Head of caudate nucleus (tissue), 42 donors: ENCODE results near the gene MAST1.

Experiments
- DNase-seq, 42 donors: peaks; one replicate each; pipeline versions ENCODE4 v3.0.0 to v3.0.0-alpha.2; 2020 to 2021; ENCODE audit warnings: mixed read lengths in 7 of 42
- intact Hi-C: fragments of 100-400 bp; cut with DNase I; formaldehyde crosslinking; loops from one replicate; pipeline ENCODE4 v1.15.0; 2022

The MAST1 gene

DNA sequence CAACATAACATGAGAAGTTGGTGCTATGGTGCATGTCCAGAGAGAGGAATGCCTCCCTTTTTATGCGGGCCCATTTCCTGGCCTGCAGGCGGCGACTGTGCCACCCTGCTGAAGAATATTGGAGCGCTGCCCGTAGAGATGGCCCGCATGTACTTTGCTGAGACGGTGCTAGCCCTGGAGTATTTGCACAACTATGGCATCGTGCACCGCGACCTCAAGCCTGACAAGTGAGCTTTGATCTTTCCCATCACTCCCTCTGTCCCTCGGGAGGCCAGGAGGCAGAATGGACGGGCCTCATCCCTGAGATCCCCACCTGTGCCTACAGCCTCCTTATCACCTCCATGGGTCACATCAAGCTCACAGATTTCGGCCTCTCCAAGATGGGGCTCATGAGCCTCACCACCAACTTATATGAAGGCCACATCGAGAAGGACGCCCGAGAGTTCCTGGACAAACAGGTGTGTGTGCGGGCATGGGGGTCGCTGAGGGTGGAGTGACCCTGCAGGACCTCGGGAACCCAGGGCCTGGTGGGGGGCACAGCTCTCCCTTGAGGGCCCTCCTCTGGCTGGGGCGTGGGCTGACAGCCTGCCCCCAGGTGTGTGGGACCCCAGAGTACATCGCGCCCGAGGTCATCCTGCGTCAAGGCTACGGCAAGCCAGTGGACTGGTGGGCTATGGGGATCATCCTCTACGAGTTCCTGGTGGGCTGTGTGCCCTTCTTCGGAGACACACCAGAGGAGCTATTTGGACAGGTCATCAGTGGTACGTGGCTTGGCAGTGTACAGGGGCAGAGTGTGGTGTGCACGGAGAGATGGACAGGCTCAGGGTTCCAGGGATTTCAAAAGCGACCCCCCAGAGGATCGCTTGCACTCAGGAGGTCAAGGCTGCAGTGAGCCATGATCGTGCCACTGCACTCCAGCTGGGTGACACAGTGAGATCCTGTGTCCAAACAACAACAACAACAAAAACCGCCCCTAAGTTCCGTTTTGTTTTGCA lies 26.7 kb downstream of the MAST1 start:
- intact Hi-C loops = no loop called here
- DNase-seq = no peak

DNA sequence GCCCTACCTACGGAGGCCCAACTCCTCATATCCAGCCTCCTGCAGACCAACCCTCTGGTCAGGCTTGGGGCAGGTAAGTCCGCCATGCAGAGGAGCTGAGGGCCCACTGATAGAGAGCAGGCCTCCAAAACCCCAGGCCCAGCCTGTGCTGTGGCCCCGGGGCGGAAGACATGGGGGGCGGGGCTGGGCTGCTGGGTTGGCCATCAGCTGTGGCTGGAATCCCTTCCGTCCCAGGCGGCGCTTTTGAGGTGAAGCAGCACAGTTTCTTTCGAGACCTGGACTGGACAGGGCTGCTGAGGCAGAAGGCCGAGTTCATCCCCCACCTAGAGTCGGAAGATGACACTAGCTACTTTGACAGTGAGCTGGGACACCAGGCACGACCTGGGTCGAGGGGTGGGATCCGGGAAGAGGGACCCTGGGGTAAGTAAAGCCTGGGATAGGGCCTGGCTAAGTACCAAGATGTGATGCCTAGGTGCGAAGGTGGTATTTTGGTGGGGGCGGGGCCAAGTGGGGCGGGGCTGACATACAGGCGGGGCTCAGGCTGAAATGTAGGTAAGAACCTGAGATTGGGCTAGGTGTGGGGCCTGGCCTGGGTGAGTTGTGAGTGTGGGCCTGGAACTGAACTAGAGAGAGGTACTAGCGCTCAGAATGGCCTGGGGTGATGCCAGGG lies 27.6 kb downstream of the MAST1 start:
- intact Hi-C loops = no loop called here
- DNase-seq = no peak

DNA sequence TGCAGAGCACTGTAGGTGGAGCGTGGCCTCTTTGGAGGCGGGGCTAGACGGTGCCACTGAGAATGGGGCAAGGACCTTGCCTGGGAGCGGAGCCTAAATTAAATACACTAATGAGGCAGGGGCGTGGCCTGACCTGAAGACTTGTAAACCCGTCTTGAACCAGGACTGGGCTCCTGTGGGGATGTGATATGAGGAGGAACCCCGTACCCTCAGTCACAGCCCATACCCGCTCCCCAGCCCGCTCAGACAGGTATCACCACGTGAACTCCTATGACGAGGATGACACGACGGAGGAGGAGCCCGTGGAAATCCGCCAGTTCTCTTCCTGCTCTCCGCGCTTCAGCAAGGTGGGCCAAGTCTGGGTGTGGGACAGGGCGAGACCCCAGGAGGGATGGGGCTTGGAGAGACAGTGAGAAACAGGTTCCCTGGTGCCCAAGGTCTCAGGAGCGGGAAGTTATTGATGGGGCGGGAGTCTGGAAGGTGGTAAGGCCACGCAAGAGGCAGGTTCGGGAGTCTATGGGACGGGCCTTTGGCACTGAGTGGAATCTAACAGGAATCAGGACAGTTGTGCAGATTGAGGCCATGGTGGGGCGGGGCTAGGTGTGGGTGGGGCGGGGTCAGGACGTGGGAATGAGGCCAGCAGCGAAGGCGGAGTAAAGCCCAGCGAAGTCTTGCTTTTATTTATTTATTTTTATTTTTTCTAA lies 28.3 kb downstream of the MAST1 start:
- intact Hi-C loops = no loop called here
- DNase-seq = no peak

DNA sequence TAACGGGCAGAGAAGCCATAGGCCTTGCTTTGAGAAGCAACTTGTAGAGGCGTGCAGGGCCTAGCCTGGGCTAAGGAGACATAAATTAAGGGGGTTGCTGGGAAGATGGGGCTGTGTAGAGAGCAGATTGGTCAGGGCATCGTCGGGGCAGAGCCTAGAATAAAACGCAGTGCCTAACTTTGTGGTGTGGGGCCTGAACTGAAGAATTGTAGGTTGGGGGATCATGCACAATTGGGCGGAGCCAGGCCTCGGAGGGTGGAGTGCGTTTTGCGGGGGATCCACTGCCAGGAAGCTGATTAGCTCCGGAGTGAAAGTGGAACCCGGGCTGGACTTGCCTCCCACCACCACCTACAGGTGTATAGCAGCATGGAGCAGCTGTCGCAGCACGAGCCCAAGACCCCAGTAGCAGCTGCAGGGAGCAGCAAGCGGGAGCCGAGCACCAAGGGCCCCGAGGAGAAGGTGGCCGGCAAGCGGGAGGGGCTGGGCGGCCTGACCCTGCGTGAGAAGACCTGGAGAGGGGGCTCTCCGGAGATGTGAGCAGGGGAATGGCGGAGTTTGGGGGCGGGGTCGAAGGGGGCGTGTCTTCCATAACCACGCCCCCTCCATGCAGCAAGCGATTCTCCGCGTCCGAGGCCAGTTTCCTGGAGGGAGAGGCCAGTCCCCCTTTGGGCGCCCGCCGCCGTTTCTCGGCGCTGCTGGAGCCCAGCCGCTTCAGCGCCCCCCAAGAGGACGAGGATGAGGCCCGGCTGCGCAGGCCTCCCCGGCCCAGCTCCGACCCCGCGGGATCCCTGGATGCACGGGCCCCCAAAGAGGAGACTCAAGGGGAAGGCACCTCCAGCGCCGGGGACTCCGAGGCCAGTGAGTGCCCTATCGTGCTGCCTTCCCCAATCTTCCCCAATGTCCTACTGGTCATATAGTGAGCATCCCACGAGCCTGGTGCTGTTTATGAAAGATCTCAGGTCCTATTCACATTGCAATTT lies 29.1 kb downstream of the MAST1 start:
- intact Hi-C loops = no loop called here
- DNase-seq = peak in 17 of 42 donors; percentile 16 to 60 (median 42)

DNA sequence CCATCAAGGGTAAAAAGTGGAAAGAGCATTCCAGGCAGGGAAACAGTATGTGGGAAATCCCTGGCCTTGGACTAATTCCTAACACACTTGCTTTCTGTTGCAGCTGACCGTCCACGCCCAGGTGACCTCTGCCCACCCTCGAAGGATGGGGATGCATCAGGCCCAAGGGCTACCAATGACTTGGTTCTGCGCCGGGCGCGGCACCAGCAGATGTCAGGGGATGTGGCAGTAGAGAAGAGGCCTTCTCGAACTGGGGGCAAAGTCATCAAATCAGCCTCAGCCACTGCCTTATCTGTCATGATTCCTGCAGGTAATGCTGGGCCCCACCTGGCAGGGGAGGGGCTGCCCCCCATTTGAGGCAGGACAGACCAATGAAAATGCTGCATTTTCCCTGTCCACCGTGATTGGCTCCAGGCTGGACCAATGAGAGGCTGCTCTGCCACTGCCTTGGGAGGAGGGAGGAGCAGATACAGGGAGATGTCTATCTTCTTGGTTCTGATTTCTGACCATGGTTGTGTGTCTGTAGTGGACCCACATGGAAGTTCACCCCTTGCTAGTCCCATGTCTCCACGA lies 30.3 kb downstream of the MAST1 start:
- intact Hi-C loops = no loop called here
- DNase-seq = no peak

DNA sequence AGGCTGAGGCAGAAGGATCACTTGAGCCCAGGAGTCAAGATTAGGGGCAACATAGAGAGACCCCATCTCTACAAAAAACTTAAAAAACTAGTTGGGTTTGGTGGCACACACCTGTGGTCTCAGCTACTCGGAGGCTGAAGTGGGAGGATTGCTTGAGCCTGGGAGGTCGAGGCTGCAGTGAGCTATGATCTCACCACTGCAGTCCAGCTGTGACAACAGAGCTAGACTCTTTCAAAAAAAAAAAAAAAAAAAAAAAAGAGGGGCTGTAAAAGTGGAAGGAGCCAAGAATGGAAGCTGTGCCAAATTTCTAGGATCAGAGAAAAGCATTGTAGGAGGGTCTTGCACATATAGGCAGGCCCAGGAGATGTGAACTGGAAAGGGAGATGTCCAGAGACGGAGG lies 33.4 kb downstream of the MAST1 start:
- DNase-seq = no peak
- intact Hi-C loops = no loop called here

DNA sequence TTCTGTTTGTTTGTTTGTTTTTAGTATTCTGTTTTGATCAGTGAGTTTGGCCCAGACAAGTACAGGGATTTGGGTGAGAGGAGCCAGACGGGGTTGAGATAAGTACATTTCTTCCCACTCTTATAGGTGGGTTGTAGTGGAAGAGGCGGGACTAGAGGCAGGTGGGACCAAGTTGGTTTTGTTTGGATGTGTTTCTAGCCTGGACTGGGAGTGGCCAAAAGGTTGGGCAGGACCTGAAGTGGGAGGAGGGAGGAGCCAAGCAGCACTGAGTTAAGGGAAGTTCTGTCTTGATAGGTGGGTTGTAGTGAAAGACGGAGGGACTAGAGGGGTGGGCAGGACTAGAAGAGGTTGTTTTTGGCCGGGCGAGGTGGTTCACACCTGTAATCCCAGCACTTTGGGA lies 33.9 kb downstream of the MAST1 start:
- DNase-seq = no peak
- intact Hi-C loops = no loop called here

DNA sequence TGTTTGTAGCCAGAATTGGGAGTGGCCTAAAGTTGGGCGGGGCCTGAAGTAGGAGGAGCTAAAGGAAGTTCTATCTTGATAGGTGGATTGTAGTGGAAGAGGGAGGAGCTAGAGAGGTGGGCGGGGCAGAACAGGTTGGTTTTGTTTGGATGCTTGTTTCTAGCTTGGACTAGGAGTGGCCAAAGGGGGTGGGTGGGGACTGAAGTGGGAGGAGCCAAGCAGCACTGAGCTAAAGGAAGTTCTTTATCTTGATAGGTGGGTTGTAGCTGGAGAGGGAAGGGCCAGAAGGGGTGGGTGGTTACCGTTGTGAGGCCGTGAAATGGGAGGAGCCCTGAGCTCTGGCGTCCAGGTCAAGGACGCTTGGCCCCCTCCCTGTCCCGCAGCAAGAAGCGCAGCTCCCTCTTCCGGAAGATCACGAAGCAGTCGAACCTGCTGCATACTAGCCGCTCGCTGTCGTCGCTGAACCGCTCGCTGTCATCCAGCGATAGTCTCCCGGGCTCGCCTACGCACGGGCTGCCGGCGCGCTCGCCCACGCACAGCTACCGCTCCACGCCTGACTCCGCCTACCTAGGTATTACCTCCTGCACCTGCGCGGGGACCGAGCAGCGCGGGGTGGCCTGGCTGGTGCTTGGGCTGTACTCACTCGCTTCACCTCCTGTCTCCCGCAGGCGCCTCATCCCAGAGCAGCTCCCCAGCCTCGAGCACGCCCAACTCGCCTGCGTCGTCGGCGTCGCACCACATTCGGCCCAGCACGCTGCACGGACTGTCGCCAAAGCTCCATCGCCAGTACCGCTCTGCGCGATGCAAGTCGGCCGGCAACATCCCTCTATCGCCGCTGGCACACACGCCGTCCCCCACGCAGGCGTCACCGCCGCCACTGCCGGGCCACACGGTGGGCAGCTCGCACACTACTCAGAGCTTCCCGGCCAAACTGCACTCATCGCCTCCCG lies 34.9 kb downstream of the MAST1 start:
- intact Hi-C loops = no loop called here
- peak in 40 of 42 donors; percentile 26 to 87 (median 64) for DNase-seq

DNA sequence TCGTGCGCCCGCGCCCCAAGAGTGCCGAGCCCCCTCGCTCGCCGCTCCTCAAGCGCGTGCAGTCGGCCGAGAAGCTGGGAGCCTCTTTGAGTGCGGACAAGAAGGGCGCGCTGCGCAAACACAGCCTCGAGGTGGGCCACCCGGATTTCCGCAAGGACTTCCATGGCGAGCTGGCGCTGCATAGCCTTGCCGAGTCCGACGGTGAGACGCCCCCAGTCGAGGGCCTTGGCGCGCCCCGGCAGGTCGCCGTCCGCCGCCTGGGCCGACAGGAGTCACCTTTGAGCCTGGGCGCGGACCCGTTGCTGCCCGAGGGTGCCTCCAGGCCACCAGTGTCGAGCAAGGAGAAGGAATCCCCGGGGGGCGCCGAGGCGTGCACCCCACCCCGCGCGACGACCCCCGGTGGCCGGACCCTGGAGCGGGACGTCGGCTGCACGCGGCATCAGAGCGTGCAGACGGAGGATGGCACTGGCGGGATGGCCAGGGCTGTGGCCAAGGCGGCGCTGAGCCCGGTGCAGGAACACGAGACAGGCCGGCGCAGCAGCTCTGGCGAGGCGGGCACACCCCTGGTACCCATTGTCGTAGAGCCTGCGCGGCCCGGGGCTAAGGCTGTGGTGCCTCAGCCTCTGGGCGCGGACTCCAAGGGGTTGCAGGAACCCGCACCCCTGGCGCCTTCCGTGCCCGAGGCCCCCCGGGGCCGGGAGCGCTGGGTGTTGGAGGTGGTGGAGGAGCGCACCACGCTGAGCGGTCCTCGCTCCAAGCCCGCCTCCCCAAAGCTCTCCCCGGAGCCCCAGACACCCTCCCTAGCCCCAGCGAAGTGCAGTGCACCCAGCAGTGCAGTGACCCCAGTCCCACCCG lies 35.8 kb downstream of the MAST1 start:
- intact Hi-C loops = no loop called here
- DNase-seq = no peak

DNA sequence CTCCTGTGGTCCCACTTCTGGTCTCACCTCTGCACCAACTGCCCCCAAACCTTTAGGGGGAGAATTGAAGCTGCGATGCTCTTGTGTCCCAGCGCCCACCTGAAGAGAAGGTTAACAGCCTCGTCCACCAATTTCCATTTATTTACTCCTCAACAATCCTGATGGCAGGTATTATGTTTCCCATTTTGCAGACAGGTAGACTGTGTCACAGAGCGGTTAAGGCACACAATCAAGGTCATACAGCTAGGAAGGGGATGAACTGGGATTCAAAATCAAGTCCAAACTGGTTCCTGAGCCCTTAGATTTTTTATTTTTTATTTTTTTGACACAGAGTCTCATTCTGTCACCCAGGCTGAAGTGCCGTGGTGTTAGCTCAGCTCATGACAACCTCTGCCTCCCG lies 36.8 kb downstream of the MAST1 start:
- DNase-seq = no peak
- intact Hi-C loops = no loop called here

DNA sequence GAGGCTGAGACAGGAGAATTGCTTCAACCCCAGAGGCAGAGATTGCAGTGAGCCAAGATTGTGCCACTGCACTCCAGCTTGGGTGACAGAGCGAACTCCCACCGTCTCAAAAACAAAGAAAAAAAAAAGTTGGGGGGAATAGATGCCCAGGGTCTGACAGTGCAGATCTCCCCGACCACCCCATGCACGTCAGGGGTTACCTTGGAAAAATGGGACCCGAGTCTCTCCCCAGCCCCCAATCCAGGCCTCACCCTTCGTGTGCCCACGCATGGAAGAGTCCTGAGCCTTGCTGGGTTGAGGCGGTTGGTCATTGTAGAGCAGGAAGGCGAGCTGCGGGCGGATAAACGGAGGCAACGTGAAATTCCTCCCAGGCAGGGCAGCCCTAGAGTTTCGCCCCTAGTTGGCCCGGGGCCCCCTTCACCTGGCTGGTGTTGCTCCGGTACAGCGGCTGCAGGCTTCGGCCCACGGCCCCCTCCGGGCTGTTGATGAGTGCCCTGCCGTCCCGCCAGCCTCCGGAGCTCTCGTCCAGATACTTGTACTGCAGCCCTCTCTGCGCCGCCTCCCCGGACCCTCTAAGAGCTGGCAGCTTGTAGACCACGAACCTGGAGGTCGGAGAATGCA lies 42.3 kb downstream of the MAST1 start:
- intact Hi-C loops = no loop called here
- peak in 20 of 42 donors; percentile 11 to 51 (median 24) for DNase-seq

DNA sequence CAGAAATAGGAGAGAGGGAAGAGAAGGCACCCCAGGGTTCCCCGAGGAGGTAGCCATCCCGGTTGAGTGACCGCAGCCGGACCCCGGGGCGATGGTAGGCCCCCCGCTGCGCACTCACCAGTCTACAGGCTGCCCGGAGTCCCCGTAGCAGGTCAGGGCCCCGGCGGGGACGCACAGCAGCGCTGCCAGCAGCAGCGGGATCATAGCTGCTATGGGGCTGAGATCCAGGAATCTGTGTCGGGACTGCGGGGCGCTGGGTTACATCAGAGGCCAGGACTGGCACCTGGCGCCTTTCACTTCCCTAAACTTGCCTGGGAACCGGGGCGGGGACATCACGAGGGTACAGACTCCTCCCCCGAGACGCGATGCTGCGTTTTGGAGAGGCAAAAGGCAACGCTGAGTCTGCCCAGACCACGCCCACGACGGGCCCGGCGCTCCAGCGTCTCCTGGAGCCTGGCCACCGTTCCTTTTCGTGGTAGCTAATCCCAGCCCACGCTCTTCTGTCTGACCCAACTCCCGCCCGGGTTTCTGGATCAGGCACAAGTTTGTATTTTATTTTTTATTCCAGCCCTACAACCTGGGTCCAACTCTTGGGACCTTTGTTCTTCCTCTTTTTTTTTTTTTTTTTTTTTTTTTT lies 43.0 kb downstream of the MAST1 start, which contains the start of gene DNASE2:
Gene DNASE2 (minus strand): TSS at position 278 of the 637 bp plus-strand sequence. CDS start 74 bp downstream, at position 204.
- peak; percentile 78 to 96 (median 91) for DNase-seq

DNA sequence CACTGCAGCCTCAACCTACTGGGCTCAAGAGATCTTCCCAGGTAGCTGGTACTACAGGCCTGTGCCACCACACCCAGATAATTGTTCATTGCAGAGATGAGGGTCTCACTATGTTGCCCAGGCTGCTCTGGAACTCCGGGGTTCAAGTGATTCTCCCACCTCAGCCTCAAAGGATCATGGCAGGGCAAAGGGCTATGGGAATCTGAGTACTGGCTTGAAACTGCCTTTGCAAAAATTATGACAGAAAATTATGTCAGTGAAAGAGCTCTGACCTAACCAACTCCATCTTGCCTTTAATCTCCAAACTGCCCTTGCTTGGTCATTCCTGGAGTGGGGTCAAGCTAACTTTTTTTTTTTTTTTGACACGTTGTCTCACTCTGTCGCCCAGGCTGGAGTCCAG lies 44.3 kb downstream of the MAST1 start:
- no peak for DNase-seq
- intact Hi-C loops = no loop called here

More for the DNA sequence above, 43.0 kb downstream of the MAST1 start, which contains the start of gene DNASE2:
- intact Hi-C loops = no loop called here

DNA sequence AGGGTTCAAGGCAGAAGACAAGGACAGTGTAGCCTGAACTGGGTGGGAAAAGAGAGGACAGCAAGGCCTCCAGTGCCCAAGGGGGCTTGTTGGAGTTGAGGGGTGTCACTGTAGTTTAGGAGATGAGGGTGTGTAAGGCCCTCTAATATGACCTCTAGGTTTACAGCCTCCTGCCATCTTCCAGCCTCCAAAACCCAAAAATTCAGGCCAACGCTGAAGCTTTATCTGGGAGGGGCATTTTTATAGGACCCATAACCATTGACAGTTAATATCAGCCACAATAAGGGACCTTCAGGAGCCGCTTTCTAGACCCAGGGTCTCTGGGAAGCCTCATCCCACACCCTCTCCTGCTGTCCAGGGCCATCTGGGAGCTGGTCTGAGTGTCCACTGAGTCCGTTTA lies 45.9 kb downstream of the MAST1 start:
- intact Hi-C loops = no loop called here
- no peak for DNase-seq

DNA sequence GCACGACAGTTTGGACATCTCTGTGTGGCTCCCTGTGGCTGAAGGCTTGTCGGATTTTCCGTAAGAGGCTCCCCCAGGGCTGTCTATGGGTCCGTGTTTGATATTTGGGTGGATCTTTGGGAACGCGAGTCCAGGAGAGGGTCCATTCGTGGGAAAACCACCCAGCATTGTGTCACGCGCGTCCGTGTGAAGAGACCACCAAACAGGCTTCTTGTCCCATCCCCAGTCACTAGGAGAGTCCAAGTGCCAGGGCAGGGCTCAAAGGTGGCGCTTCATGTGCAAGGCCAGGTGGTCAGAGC lies 46.3 kb downstream of the MAST1 start:
- no peak for DNase-seq
- intact Hi-C loops = no loop called here
